SK-N-SH (cell line): ENCODE results near the gene SLC22A23. TPM values are rescaled to one million over a fixed set of nuclear protein-coding genes. Genes with fewer than 3 reads are reported as not detected.

Experiments used
- CTCF ChIA-PET: fragments of 300-600, 350-600 bp; formaldehyde crosslinking; extraction: SDS; loops from one replicate; lab custom pipeline; 2021; lab: Yijun Ruan, JAX
- POLR2A ChIA-PET: fragments of 350-600 bp; sonication (Branson Sonifier 250); formaldehyde crosslinking; extraction: SDS; loops from one replicate; lab custom pipeline; 2020; ENCODE audit warnings: antibody characterized with exemption, inconsistent platforms; lab: Yijun Ruan, JAX
- DNase-seq: peaks from one replicate; pipeline ENCODE4 v3.0.0; 2012
- H2AFZ ChIP-seq: fragments of 200-600 bp; sonication (generic); 2 replicates; pipeline ENCODE4 v1.8.1; 2016; ENCODE audit warnings: antibody characterized with exemption, mild to moderate bottlenecking, low read depth
- H3F3A ChIP-seq: fragments of 200-600 bp; sonication (generic); replicated peaks from 2 replicates; pipeline ENCODE3; 2016; ENCODE audit warnings: antibody characterized with exemption, mild to moderate bottlenecking; ENCODE audit not compliant: insufficient read depth
- H3K27ac ChIP-seq, 2 experiments: fragments of 200-500 bp in 1 of 2; fragments of 200-600 bp in 1 of 2; sonication (Bioruptor generic) in 1 of 2; sonication (generic), shearing (Covaris generic) in 1 of 2; 2 replicates each; pipeline versions ENCODE4 v1.5.1 to v1.6.1; 2014 to 2016; ENCODE audit warnings: low read depth in 2 of 2, inconsistent platforms in 1 of 2, low read length in 1 of 2, mild to moderate bottlenecking in 1 of 2, mixed read lengths in 1 of 2
- H3K27me3 ChIP-seq: fragments of 200-600 bp; sonication (generic), shearing (Covaris generic); 2 replicates; pipeline ENCODE4 v1.6.1; 2016; ENCODE audit warnings: mixed run types; ENCODE audit not compliant: insufficient read depth
- H3K36me3 ChIP-seq, 2 experiments: fragments of 200-500 bp in 1 of 2; fragments of 200-600 bp in 1 of 2; sonication (Bioruptor generic) in 1 of 2; sonication (generic) in 1 of 2; replicated peaks in 1 of 2; 2 replicates each; pipeline versions ENCODE3 to v1.5.1; 2014 to 2016; ENCODE audit warnings: low read length in 1 of 2, mild to moderate bottlenecking in 1 of 2; ENCODE audit not compliant: insufficient read depth in 2 of 2, control insufficient read depth in 1 of 2
- H3K4me1 ChIP-seq, 2 experiments: fragments of 200-500 bp in 1 of 2; fragments of 200-600 bp in 1 of 2; sonication (Bioruptor generic) in 1 of 2; sonication (generic), shearing (Covaris generic) in 1 of 2; 2 replicates each; pipeline versions ENCODE4 v1.5.1 to v1.6.1; 2014 to 2016; ENCODE audit warnings: low read depth in 1 of 2, low read length in 1 of 2, mixed run types in 1 of 2; ENCODE audit not compliant: insufficient read depth in 2 of 2, control insufficient read depth in 1 of 2
- H3K4me2 ChIP-seq: fragments of 200-600 bp; sonication (generic), shearing (Covaris generic); 2 replicates; pipeline ENCODE4 v1.6.1; 2017; ENCODE audit warnings: mixed run types
- H3K4me3 ChIP-seq, 2 experiments: fragments of 200-500 bp in 1 of 2; fragments of 200-600 bp in 1 of 2; sonication (Bioruptor generic) in 1 of 2; sonication (generic), shearing (Covaris generic) in 1 of 2; 2 replicates each; pipeline versions ENCODE4 v1.5.1 to v1.8.1; 2014 to 2016; ENCODE audit warnings: low read depth in 2 of 2, inconsistent platforms in 1 of 2, low read length in 1 of 2, mild to moderate bottlenecking in 1 of 2, mixed read lengths in 1 of 2, moderate library complexity in 1 of 2
- H3K79me2 ChIP-seq: fragments of 200-600 bp; sonication (generic); 2 replicates; pipeline ENCODE4 v1.8.1; 2017; ENCODE audit warnings: mild to moderate bottlenecking; ENCODE audit not compliant: insufficient read depth
- H3K9ac ChIP-seq: fragments of 200-600 bp; sonication (generic); 2 replicates; pipeline ENCODE4 v1.6.1; 2017; ENCODE audit warnings: mixed run types
- H3K9me2 ChIP-seq: fragments of 200-600 bp; sonication (generic); 2 replicates; pipeline ENCODE4 v1.6.1; 2017; ENCODE audit warnings: mixed run types
- H3K9me3 ChIP-seq: fragments of 200-600 bp; sonication (generic); 2 replicates; pipeline ENCODE4 v1.6.1; 2017; ENCODE audit warnings: mixed run types, mild to moderate bottlenecking, moderate library complexity
- H4K20me1 ChIP-seq: fragments of 200-600 bp; sonication (generic); 2 replicates; pipeline ENCODE4 v1.6.1; 2017; ENCODE audit warnings: mild to moderate bottlenecking, mixed run types; ENCODE audit not compliant: insufficient read depth
- EP300 ChIP-seq, 2 experiments: IDR thresholded peaks; 2 replicates each; pipeline versions ENCODE4 v1.4.0 to v1.6.1; 2012; ENCODE audit warnings: borderline replicate concordance in 1 of 2, low read depth in 1 of 2, low read length in 1 of 2
- FOSL2 ChIP-seq: IDR thresholded peaks from 2 replicates; pipeline ENCODE4 v1.4.0; 2012; ENCODE audit warnings: low read depth, mild to moderate bottlenecking, moderate library complexity, borderline replicate concordance
- JUND ChIP-seq: IDR thresholded peaks from 2 replicates; pipeline ENCODE4 v1.4.0; 2012
- MEF2A ChIP-seq: IDR thresholded peaks from 2 replicates; pipeline ENCODE4 v1.4.0; 2012; ENCODE audit warnings: low read depth, borderline replicate concordance
- MXI1 ChIP-seq: IDR thresholded peaks from 2 replicates; pipeline ENCODE4 v1.6.1; 2012; ENCODE audit warnings: mild to moderate bottlenecking, low read depth, low read length, improper control_type of control experiment
- NFIC ChIP-seq: IDR thresholded peaks from 2 replicates; pipeline ENCODE4 v1.4.0; 2012; ENCODE audit warnings: borderline replicate concordance
- POLR2AphosphoS5 ChIP-seq: IDR thresholded peaks from 2 replicates; pipeline ENCODE4 v1.6.1; 2012; ENCODE audit warnings: low read depth, low read length
- RCOR1 ChIP-seq: fragments of 150-350 bp; IDR thresholded peaks from 2 replicates; pipeline ENCODE4 v1.6.1; 2017; ENCODE audit warnings: antibody characterized with exemption, low read length
- SMC3 ChIP-seq: IDR thresholded peaks from 2 replicates; pipeline ENCODE4 v1.6.1; 2012; ENCODE audit warnings: low read depth, low read length, improper control_type of control experiment
- TAF1 ChIP-seq: IDR thresholded peaks from 2 replicates; pipeline ENCODE4 v1.6.1; 2012; ENCODE audit warnings: low read depth, mild to moderate bottlenecking, low read length, moderate library complexity, borderline replicate concordance
- TEAD4 ChIP-seq: IDR thresholded peaks from 2 replicates; pipeline ENCODE4 v1.4.0; 2012; ENCODE audit warnings: mild to moderate bottlenecking, borderline replicate concordance; ENCODE audit not compliant: insufficient read depth
- YY1 ChIP-seq: IDR thresholded peaks from 2 replicates; pipeline ENCODE4 v1.4.0; 2012; ENCODE audit warnings: low read depth, mild to moderate bottlenecking
- WGBS: methylation state at CpG from one replicate; pipeline ENCODE4 v1.1.6; 2017; ENCODE audit warnings: low lambda C conversion rate; 5-methylcytosine and 5-hydroxymethylcytosine counted together
- polyA plus RNA-seq, 3 experiments: library from polyadenylated mRNA; depleted of rRNA; stranded (reverse); fragments of >200 nt; gene quantifications; 2 replicates each; pipeline ENCODE4 v1.2.3, GENCODE V29; 2012
- TF ChIP-seq, protein P1 (sequence below): fragments of 150-350 bp; IDR thresholded peaks from 2 replicates; pipeline ENCODE4 v1.6.1; 2016; ENCODE audit warnings: mild to moderate bottlenecking, low read depth, low read length
- TF ChIP-seq, protein P2 (sequence below): fragments of 200-600 bp; sonication (generic); IDR thresholded peaks from 2 replicates; pipeline ENCODE4 v1.6.1; 2017; ENCODE audit warnings: antibody characterized with exemption, mild to moderate bottlenecking, moderate library complexity
- TF ChIP-seq, protein P3 (sequence below): IDR thresholded peaks from 2 replicates; pipeline ENCODE4 v1.4.0; 2012; ENCODE audit warnings: low read depth, borderline replicate concordance
- TF ChIP-seq, protein P4 (sequence below): fragments of 150-350 bp; IDR thresholded peaks from 2 replicates; pipeline ENCODE4 v1.6.1; 2017; ENCODE audit warnings: antibody characterized with exemption, low read length, low read depth, borderline replicate concordance
- TF ChIP-seq, protein P5 (sequence below): IDR thresholded peaks from 2 replicates; pipeline ENCODE4 v1.4.0; 2012; ENCODE audit warnings: low read depth, borderline replicate concordance

SLC22A23 gene
- polyA plus RNA-seq, 1 of the 3 experiments (the other 2 are of a cell fraction), result not detected

DNA sequence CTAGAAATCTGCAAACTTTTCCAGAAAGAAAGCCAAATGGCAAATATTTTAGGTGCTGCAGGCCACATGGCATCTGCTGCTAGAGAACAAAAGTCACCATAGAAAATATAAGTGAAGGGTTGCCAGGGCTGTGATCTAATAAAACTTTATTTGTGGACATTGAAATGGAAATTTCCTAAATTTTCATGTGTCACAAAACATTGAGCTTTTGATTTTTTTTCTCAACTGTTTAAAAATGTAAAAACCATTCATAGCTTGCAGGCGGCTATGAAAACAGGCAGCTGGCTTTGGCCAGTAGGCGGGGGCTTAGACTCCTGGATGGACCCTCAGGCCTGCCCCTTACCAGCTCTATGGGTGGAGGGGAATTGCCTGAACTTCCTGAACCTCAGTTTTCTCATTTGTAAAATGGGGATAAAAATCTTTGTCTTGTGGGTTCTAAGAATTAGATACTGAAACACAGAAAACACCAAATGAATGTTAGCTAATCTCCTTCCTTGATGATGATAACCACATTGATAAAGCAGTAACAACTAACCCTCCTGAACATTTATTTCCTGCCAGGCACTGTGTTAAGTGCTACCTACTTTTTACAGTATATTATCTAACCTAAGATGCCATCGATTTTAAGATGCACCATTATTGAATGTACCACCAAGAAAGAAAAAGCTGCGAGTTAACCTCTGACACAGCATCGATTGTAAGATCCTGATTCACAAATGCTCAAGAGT, 85.5 kb downstream of the SLC22A23 start:
- no peak overlapping the region for H3K4me3 ChIP-seq
- no peak overlapping the region for H3K4me2 ChIP-seq
- ChIA-PET POLR2A (no interaction called here), CTCF (no interaction called here)
- no peaks in the 10 kb centered on the region for H3K9me2 ChIP-seq
- no peak overlapping the region for H2AFZ ChIP-seq
- peaks cover 0 to 3% of the 10 kb centered on the region in 2 experiments; a peak in 1 of 4 replicates for H3K4me1 ChIP-seq
- H3K9me3 ChIP-seq, result no peaks in the 10 kb centered on the region
- 54% methylated on average over 5 of the region's 5 CpGs for WGBS
- H3K27me3 ChIP-seq, result peaks cover 41% of the 10 kb centered on the region
- TF ChIP-seq POLR2AphosphoS5, result no peak
- TF ChIP-seq, protein P1, sequence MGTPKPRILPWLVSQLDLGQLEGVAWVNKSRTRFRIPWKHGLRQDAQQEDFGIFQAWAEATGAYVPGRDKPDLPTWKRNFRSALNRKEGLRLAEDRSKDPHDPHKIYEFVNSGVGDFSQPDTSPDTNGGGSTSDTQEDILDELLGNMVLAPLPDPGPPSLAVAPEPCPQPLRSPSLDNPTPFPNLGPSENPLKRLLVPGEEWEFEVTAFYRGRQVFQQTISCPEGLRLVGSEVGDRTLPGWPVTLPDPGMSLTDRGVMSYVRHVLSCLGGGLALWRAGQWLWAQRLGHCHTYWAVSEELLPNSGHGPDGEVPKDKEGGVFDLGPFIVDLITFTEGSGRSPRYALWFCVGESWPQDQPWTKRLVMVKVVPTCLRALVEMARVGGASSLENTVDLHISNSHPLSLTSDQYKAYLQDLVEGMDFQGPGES, result no peak
- no peak for TF ChIP-seq RCOR1
- no peak for TF ChIP-seq EP300 (IDR thresholded peaks at IDR 0.05; ENCODE audit: borderline replicate concordance in 1 of 2, low read depth in 1 of 2, low read length in 1 of 2)
- no peak for TF ChIP-seq TAF1
- no peak for TF ChIP-seq FOSL2
- TF ChIP-seq JUND, result no peak
- no peak for TF ChIP-seq TEAD4
- no peak for TF ChIP-seq NFIC
- TF ChIP-seq, protein P2, sequence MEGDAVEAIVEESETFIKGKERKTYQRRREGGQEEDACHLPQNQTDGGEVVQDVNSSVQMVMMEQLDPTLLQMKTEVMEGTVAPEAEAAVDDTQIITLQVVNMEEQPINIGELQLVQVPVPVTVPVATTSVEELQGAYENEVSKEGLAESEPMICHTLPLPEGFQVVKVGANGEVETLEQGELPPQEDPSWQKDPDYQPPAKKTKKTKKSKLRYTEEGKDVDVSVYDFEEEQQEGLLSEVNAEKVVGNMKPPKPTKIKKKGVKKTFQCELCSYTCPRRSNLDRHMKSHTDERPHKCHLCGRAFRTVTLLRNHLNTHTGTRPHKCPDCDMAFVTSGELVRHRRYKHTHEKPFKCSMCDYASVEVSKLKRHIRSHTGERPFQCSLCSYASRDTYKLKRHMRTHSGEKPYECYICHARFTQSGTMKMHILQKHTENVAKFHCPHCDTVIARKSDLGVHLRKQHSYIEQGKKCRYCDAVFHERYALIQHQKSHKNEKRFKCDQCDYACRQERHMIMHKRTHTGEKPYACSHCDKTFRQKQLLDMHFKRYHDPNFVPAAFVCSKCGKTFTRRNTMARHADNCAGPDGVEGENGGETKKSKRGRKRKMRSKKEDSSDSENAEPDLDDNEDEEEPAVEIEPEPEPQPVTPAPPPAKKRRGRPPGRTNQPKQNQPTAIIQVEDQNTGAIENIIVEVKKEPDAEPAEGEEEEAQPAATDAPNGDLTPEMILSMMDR, result no peak
- TF ChIP-seq SMC3, result no peak
- H3K36me3 ChIP-seq, result no peaks in the 10 kb centered on the region
- no peak overlapping the region for H3K9ac ChIP-seq
- no peaks in the 10 kb centered on the region for H3F3A ChIP-seq
- no peaks in the 10 kb centered on the region for H4K20me1 ChIP-seq
- DNase-seq, result no peak
- H3K79me2 ChIP-seq, result no peaks in the 10 kb centered on the region
- H3K27ac ChIP-seq, result no peak overlapping the region

DNA sequence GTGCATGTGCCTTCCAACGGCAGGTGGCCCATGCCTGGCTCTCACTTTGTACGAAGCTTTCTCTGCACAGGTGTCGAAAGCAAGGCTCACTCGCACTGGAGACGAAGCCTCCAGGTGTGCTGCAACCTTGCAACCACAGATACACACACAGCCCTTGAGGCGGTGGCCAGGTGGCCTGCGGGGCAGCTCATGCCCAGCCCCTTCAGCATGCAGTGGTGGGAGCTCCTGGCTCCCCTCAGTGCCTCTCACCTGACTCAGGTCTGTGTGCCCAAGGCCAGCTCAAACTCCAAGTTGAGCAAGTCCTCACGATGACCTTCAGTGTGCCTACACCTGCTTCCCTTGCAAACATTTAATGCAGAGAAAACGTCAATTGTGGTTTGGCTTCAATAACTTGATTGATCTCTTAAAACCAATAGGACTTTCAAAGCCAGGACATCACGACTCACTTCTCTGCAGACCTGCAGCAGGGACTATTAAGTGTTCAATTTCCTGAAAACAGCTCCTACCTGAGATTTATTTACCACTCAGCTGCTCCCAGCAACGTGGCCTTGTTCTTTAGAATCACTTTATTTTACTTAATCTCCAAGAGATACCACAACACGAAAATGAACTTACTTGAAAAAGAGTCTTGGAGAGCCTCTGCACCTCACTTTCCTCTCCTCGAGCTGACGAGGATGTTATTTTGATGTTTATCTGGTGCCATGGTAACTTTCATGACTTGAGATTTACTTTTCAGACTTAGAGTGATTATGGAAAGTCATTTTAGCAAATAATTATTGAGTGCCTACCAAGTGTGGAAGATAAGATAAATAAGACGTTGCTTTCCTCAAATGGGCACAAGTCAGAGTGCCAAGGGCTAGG, 86.3 kb downstream of the SLC22A23 start:
- Histone ChIP-seq H3K27ac (no peak overlapping the region), H2AFZ (no peak overlapping the region)
- TF ChIP-seq, protein P3, sequence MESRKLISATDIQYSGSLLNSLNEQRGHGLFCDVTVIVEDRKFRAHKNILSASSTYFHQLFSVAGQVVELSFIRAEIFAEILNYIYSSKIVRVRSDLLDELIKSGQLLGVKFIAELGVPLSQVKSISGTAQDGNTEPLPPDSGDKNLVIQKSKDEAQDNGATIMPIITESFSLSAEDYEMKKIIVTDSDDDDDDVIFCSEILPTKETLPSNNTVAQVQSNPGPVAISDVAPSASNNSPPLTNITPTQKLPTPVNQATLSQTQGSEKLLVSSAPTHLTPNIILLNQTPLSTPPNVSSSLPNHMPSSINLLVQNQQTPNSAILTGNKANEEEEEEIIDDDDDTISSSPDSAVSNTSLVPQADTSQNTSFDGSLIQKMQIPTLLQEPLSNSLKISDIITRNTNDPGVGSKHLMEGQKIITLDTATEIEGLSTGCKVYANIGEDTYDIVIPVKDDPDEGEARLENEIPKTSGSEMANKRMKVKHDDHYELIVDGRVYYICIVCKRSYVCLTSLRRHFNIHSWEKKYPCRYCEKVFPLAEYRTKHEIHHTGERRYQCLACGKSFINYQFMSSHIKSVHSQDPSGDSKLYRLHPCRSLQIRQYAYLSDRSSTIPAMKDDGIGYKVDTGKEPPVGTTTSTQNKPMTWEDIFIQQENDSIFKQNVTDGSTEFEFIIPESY, result no peak
- TF ChIP-seq MXI1 (no peak), TEAD4 (no peak), RCOR1 (no peak), MEF2A (no peak), FOSL2 (no peak), YY1 (no peak)
- TF ChIP-seq, protein P4, sequence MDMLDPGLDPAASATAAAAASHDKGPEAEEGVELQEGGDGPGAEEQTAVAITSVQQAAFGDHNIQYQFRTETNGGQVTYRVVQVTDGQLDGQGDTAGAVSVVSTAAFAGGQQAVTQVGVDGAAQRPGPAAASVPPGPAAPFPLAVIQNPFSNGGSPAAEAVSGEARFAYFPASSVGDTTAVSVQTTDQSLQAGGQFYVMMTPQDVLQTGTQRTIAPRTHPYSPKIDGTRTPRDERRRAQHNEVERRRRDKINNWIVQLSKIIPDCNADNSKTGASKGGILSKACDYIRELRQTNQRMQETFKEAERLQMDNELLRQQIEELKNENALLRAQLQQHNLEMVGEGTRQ, result no peak
- TF ChIP-seq, protein P5, sequence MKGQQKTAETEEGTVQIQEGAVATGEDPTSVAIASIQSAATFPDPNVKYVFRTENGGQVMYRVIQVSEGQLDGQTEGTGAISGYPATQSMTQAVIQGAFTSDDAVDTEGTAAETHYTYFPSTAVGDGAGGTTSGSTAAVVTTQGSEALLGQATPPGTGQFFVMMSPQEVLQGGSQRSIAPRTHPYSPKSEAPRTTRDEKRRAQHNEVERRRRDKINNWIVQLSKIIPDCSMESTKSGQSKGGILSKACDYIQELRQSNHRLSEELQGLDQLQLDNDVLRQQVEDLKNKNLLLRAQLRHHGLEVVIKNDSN, result no peak

More for the DNA sequence above, 86.3 kb downstream of the SLC22A23 start:
- no peaks in the 10 kb centered on the region for H3K79me2 ChIP-seq
- WGBS, result 30% methylated on average over 11 of the region's 15 CpGs
- no peak for DNase-seq
- peaks cover 0 to 3% of the 10 kb centered on the region in 2 experiments; a peak in 1 of 4 replicates for H3K4me1 ChIP-seq
- peaks cover 36% of the 10 kb centered on the region; the same call in 1 of the 2 replicates for H3K27me3 ChIP-seq
- no peak overlapping the region for H3K4me2 ChIP-seq
- H3K4me3 ChIP-seq, result no peak overlapping the region
- H4K20me1 ChIP-seq, result no peaks in the 10 kb centered on the region
- no peaks in the 10 kb centered on the region for H3K9me3 ChIP-seq
- H3K36me3 ChIP-seq, result no peaks in the 10 kb centered on the region
- ChIA-PET CTCF (no interaction called here), POLR2A (no interaction called here)
- no peak overlapping the region for H3K9ac ChIP-seq
- no peaks in the 10 kb centered on the region for H3F3A ChIP-seq
- H3K9me2 ChIP-seq, result no peaks in the 10 kb centered on the region
